GM12865 (cell line): ENCODE data around the gene GPR143.

ENCODE experiments used
- DNase-seq: peaks from one replicate; pipeline ENCODE4 v3.0.0; 2010; ENCODE audit warnings: low read depth
- H3K4me3 ChIP-seq: 2 replicates; pipeline ENCODE4 v1.5.1; 2011; ENCODE audit warnings: mild to moderate bottlenecking, low read depth, low read length, control low read depth
- CTCF ChIP-seq: IDR thresholded peaks from 2 replicates; pipeline ENCODE4 v1.5.1; 2011; ENCODE audit warnings: low read length, control low read depth, low read depth, inconsistent platforms; ENCODE audit not compliant: insufficient read depth; ENCODE audit errors: missing control alignments

GPR143 gene

GRCh38 chrX:9701790-9702189, 63.9 kb downstream of the GPR143 start:
- no peak for TF ChIP-seq CTCF
- DNase-seq, result no peak
- H3K4me3 ChIP-seq, result no peak overlapping the region

GRCh38 chrX:9700555-9700954, 65.1 kb downstream of the GPR143 start:
- no peak for TF ChIP-seq CTCF
- DNase-seq, result no peak
- H3K4me3 ChIP-seq, result no peak overlapping the region

- no peak for DNase-seq
- TF ChIP-seq CTCF, result no peak
- H3K4me3 ChIP-seq, result no peak overlapping the region
Measured at GRCh38 chrX:9698576-9698975, 67.1 kb downstream of the GPR143 start.

GRCh38 chrX:9693307-9694001, 72.2 kb downstream of the GPR143 start:
- no peak for DNase-seq
- no peak for TF ChIP-seq CTCF
- no peak overlapping the region for H3K4me3 ChIP-seq

- no peak for TF ChIP-seq CTCF
- no peak overlapping the region for H3K4me3 ChIP-seq
- no peak for DNase-seq
Measured at GRCh38 chrX:9690046-9690445, 75.6 kb downstream of the GPR143 start.

- TF ChIP-seq CTCF, result no peak
- no peak for DNase-seq
- H3K4me3 ChIP-seq, result no peak overlapping the region
Measured at GRCh38 chrX:9688833-9689232, 76.8 kb downstream of the GPR143 start.

GRCh38 chrX:9687899-9688298, 77.7 kb downstream of the GPR143 start:
- TF ChIP-seq CTCF, result no peak
- no peak for DNase-seq
- H3K4me3 ChIP-seq, result no peak overlapping the region
